HG03565 (cell line): Measurements from ENCODE around the gene SRRM1.
"Not testable (repeated sequence)": the region's sequence is repeated elsewhere in the genome, so short reads cannot be mapped to it uniquely, and the experiment has no call there.

Source experiments
- ATAC-seq: cut with Tn5 transposase; IDR thresholded peaks from one replicate; pipeline ENCODE4 v1.9.1; 2021; ENCODE audit warnings: mild to moderate bottlenecking, moderate library complexity; ENCODE audit not compliant: unreplicated experiment

The SRRM1 gene

DNA sequence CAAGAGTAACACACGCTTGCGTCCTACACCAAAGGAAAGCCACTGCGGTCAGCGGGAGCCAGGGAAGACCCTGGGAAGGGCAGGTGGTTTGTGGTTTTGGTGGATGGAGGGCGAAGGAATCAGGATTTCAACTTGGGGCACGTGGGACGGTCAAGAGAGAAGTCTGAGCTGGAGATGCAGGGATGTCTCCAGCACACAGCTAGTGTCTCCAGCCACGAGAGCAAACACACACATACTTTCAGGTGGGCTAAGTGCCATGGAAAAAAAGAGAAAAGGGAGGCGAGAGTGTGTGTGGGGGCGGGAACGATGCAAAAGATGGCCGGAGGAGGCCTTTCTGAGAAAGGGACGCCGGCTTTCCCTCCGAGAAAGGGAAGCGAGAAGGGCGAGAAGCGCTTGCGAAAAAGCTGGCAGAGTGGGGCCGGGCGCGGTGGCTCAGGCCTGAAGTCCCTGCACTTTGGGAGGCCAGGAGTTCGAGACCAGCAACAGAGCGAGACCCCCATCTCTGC, 1.4 kb upstream of the SRRM1 start:
- ATAC-seq = no peak

DNA sequence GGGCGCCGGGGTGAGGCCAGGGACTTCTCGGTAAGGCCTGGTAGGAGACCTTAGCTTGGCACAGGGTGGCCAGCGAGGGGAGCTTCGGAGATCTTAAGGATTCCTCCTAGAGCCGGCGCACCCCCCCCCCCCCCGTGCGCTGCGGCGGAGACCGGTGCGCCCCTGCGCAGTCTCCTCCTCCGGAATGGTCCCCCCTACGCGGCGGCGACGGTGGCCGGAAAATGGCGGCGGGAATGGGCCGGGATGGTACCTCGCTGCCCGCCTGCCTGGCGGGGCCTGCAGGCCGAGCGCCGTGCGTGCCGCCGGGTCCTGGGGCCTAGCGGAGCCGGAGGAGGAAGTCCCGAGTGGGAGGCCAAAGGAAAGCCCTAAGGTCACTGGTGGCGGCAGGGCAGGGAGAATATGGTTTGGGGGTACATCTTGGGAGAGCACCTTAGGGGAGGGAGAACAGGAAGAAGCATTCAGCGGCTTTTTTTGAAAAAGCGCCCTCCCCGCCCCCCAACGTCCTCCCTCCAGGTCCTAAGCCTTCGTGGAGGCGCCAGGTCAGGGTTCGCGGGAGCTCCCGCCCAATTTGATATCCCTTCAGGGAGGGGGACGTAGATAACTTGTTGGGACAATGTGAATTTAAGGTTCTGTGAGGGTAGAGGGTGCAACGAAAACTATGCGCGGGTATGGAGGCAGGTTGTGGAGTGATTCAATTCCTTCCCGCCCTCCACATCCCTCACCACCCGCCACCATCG, 429 bp downstream of the SRRM1 start:
- ATAC-seq = peak; percentile 6

DNA sequence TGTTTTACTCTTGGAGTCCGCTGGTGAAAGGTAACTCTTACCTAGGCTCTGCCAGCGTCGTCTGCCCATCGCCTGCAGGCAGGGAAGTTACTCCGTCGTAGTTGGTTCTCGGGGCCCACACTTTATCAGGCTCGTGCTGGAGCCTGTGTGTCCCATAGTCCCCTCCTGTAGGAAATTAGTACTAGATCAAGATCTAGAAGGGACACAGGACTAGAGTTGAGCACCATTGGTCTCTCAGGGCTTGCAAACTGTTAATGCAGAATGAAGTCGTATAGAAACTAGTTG, 940 bp downstream of the SRRM1 start:
- ATAC-seq = no peak

DNA sequence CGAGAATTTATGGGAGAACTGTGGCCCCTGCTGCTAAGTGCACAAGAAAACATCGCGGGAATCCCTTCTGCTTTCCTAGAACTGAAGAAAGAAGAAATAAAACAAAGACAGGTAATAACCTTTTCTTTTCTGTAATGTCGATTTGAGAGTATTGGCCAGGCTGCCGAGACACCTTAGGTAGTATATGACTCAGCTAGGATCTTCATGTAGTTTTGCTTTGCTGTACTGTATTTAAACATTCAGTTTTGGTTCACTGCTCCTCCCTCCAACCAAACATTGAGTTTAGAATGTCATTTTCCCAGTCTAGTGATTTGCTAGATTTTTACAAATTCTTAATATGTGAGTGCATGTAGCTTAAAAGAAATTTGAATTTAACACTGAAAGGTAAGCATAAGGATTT, 5.8 kb downstream of the SRRM1 start:
- no peak for ATAC-seq

DNA sequence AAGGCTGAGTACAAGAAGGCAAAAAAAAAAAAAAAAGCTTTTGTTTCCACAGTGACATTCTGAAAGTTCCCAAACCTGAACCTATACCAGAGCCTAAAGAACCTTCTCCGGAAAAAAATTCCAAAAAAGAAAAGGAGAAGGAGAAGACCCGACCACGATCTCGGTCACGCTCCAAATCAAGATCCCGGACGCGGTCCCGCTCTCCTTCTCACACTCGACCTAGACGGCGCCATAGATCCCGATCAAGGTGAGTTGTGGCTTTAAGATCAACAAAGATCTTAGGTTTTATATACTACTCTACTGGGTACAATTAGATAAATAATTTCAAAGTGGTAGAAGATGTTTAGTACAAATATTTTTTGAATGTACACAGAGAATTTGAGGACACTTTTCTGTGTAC, 9.3 kb downstream of the SRRM1 start:
- ATAC-seq = no peak

DNA sequence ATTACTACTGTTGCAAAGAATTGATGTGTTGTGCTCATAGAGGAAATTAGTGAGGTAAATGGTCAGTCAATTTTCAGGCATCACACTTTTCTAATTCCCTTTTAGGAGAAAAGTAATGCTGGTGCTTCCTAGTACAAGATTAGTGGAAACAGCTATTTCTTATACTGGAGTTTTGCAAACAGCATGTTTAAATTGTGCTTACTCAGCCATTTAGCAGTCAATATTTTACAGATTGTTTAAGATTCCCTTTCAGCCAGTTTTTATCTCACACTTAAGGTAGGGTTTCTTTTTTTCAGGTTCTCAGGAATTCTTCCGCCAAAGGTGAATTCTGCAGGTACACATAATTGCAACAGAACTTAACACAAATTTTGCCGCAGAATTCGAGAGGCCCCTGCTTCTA, 10.9 kb downstream of the SRRM1 start:
- ATAC-seq = no peak

DNA sequence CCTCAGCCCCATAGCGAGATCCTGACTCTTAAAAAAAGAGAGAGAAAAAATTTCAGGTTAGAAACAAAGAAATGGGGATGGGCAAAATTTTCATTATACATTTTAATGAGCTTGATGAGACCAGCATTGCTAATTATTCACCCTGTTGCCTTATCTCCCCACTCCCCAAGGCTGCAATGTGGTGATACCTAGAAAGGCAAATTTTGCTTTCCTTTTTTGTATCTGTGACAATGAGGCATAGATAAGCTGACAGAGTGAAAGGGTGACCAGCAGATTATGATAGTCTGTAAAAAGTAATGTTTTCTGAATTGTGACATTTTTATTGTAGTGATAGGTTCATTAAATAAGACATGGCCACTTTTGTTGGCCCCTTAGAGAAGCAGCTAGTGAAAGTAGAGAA, 12.9 kb downstream of the SRRM1 start:
- ATAC-seq = no peak

DNA sequence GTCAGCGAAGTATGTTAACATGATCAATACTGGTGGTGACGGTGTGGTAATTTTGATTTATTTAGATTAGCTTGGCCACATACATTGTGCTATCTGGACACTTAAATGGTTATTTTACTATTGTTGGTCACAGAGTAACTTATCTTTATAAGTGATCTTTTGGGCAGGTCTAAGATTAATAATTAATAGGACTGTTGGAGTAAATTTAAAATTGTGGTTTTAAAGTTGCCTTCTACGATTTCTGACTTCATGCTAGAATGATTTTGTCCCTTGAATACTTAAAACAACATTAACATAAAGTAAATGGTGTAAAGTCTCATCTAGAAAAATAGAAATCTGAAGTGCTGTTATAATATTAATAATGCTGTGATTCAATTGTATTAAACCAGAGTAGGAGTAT, 14.7 kb downstream of the SRRM1 start:
- no peak for ATAC-seq

DNA sequence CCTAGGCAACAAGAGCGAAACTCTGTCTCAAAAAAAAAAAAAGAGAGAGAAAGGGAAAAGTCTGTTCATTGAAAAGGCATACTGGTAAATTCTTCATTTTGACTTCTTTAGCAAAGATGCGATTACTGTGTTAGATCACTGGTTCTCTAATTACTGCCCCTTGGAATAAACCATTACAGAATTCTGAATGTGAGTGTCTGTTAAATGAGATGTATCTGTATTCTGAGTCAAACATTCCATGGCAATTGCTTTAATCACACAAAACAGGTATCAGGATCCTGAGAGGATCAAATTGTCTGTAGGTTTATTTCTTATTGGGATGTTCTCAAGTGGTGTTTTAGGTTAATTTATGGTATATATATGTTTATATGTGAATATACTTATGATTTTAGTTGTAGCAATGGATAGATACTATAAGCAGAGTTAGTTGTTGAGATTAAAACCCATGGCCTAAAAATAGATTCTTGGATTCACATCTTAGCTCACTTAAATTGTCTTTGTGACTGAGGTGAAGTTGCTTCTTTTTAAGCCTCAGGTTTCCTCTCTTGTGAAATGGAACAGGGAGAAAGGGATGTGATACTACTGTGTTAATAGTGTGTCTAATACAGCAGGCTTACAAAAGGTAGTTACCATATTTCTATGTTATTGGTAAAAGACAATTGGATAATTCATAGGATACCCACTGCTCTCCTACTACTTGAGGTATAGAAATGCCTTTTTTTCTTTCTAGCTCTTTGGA, 16.2 kb downstream of the SRRM1 start:
- ATAC-seq = no peak

DNA sequence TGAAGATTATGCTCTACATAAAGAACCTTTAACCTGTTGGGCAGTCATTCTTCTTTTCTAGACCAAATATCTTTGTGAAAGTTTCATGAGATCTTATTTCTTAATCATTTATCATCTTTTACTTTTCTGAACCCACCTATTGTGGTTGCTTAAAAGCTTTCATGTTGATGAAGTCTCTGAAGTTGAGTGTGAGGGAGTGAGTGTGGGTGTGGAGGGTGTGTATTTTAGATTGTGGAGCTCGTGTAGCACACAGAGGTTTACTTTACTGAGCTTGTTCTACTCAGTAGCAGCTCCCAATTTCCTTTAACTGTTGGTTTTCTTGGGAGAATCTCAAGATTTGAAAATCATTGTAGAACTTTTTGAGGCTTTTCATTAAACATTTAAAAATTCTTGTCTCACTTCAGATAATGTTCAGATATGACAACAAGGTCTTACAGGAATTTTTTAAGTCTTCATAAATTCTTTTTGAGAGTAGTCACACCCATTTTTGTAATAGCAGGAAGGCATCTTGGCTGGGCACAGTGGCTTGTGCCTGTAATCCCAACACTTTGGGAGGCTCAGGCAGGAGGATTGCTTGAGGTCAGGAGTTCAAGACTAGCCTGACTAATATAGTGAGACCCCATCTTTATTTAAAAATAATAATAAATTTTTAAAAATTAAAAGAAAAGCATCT, 17.0 kb downstream of the SRRM1 start:
- ATAC-seq = no peak

DNA sequence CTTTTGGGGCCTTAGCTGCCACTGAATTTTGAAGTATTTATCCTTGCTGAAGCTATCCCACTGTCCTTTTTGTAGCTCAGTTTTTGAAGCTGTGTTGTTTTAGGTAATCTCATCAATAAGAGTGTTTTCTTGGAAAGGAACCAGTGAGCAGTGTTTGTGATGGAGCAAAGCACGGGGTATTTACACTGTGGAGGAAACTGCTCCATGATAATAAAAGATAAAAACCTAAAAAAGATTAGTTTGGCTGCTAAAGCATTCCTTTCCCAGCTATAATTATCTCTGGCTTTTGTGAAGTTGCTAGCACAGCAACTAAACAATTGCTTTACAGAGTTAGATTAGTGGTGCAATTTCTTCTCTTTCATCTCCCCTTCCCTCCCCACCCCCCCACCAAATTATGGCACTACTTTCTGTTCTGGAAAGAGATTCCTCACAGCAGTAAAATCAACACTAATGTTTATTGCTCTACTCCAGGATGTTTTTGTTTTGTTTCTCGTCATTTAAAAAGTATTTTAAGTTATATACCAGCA, 21.5 kb downstream of the SRRM1 start:
- no peak for ATAC-seq

DNA sequence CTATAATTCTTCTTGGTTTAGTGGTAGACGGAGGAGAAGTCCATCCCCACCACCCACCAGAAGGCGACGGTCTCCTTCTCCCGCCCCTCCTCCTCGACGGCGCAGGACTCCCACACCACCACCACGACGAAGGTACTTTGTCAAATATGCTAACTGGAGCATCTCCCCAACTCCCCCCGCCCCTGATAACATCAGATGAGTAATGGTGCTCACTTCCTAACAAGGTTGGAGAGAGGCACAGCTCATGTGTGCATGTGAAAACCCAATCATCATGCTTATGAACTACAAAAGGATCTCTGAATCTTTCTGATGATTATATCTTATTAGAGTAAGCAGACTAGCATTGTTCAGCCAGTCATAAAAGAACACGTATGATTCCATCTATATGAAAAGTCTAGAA, 23.7 kb downstream of the SRRM1 start:
- ATAC-seq = no peak

DNA sequence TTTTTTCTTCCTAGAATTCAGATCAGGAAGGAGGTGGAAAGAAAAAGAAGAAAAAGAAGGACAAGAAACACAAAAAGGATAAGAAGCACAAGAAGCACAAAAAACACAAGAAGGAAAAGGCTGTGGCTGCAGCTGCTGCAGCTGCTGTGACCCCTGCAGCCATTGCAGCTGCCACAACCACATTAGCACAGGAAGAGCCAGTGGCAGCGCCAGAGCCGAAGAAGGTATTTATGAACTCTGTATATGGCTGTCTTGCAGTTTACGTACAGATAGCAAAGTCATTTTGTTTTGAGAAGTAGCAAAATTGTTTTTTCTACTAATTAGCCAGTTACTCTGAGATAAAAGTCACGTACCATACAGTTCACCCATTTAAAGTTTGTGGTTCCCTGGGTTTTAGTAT, 28.3 kb downstream of the SRRM1 start:
- not testable (repeated sequence) for ATAC-seq

DNA sequence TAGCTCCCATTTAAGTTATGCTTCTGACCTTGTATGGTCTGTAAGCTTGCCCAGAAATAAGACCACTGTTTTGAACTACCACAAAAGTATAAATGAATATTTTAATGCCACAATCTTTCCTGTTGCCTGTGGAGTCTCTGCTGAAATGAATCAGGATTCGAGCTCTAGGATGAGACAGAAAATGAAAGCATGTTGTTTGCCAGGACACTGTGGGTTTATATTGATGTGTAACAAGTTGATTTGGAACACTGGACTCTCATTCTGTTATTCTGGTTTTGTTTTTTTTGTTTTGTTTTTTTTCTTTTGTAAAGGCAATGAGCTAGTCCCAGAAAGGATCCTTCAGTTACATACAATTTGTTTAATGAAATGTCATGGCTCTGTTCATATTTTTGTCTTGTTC, 29.6 kb downstream of the SRRM1 start:
- not testable (repeated sequence) for ATAC-seq

DNA sequence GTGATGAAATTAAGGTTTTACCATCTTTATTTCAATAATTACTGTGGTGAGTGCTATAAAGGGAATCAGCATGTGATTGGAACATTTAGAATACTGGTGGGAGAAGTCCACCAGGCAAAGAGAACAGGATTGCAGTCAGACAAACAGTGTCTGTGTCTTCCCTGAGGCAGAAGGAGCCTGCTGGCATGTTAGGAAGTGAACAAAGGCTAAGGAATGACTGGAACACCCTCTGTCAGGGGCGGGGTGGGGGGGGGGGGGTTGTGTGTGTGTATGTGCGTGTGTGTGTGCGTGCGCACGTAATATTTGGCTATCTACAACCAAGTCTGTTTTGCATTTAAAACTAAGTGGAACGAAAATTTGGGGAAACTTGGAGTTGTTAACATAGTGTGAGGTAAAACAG, 30.2 kb downstream of the SRRM1 start:
- ATAC-seq = no peak

DNA sequence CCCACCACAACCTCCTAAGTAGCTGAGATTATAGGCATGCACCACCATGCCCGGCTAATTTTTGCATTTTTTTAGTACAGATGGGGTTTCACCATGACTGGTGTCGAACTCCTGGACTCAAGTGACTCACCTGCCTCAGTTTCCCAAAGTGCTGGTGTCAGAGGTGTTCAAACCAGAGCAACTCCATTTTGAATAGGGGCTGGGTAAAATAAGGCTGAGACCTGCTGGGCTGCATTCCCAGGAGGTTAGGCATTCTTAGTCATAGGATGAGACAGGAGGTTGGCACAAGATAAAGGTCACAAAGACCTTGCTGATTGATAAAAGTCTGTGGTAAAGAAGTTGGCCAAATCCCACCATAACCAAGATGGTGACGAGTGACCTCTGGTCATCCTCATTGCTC, 35.3 kb downstream of the SRRM1 start:
- not testable (repeated sequence) for ATAC-seq

DNA sequence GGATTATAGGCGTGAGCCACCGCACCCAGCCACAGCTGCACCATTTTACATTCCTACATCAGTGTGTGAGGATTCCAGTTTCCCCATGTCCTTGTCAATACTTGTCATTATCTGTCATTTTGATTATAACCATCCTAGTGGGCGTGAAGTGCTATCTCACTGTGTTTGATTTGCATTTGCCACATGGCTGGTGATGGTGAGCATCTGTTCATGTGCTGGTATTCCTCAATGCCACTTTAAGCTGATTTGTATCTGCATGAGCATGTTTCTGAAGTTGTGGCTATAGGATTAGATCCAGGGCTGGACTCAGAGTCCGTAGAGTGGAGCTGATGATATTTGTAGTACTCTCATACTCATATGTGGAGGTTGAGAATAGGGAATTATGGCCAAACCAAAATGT, 36.6 kb downstream of the SRRM1 start:
- ATAC-seq = no peak

DNA sequence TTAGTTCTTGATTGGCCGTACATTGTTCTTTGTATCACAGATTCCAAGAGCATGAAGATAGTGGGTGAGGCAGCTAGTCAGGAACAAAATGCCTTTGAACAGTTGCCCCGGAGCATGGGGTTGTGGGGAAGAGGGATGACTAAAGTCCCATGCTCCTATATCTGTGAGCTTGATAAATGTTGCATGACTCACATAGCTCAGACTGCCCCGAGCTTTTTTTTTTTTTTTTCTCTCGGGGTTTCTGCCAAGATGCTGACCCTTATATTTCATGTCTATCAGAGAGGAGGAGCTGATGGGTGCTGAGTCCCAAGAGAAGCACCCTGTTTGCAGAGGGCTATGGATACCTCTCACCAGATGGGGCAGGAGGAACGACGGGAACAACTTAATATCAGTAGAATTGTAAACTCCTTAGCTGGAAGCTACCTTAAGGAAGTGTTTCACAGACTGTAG, 40.6 kb downstream of the SRRM1 start:
- no peak for ATAC-seq

DNA sequence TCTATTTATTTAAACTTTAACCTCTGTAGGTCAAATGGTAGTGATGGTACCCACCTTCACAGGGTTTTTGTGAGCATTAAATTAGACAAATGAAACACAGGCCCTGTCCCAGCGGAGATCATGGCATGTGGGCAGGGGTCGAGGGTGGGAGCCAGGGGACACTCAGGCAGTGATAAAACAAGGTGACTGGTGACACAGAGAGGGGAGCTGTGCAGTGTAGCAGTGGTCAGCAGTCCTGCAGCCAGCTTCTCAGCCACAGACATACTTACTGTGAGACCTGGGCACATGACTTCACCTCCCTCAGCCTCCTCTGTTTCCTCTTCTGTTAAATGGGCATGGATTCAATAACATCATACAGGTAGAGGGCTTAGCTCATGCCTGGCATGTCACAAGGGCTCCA, 44.9 kb downstream of the SRRM1 start:
- ATAC-seq = no peak

DNA sequence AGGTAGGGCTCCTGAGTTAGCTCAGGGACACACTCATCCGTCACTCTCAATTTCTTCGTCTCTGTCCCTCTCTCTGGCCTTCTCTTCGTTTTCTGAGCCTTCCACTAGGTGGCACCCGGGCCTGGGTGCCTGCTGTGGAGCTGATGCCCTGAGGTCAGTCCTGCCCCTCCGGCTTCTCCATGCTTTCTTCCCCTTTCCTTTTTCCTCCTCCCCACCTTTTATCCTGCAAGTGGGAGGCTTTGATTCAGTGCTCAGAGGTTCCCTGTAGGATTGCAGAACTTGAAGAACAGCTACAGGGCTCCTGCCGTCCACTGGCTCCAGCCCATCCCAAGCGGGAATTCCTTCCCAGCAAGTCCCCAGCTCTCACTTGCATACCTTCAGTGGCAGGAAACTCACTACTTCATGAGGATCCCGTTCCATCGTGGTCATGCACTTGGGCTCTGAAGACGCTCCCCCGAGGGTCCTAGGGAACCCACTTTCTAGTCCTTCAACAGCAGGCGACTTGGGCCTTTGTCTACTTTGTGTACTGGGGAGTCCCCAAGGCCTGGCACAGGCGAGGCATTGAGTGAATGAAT, 45.6 kb downstream of the SRRM1 start:
- ATAC-seq = no peak

DNA sequence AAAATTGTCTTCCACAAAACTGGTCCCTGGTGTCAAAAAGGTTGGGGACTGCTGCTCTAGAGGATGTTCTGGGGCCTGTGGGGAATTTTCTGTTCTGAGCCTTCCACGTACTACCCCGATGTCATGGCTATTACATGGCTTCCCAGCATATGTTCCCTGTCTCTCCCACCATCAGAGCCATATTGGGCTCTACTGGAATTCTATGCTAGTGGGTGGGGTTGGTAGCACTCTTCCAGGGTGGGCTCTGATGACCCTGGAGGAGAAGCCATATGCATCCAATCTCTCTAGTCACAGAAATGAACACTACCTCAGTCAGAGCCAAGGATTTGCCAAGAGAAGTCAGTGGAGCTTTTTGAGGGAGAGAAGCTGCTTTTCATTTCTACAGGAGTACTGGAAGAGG, 47.9 kb downstream of the SRRM1 start:
- ATAC-seq = no peak
